HG02885 (cell line): ENCODE measurements around the gene PSPN.
A peak's percentile ranks its signal among the peaks of the same experiment; 100 is the strongest.

Source experiments
- ATAC-seq: cut with Tn5 transposase; IDR thresholded peaks from one replicate; pipeline ENCODE4 v1.9.1; 2021; ENCODE audit warnings: mild to moderate bottlenecking; ENCODE audit not compliant: unreplicated experiment, poor library complexity

Gene PSPN, protein sequence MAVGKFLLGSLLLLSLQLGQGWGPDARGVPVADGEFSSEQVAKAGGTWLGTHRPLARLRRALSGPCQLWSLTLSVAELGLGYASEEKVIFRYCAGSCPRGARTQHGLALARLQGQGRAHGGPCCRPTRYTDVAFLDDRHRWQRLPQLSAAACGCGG

GRCh38 chr19:6375411-6376010 is at the start of gene PSPN:
PSPN (minus strand) TSS chr19:6375933; CDS start chr19:6375849, 84 bp downstream.
- ATAC-seq: no peak

- ATAC-seq: peak; percentile 87
Observed at GRCh38 chr19:6424939-6425731, 49.4 kb upstream of the PSPN start.

- no peak for ATAC-seq
Observed at GRCh38 chr19:6424195-6424938, 48.6 kb upstream of the PSPN start, which contains the start of gene KHSRP. KHSRP (minus strand) TSS chr19:6424811; CDS start chr19:6424701, 110 bp downstream.

- ATAC-seq: no peak
Observed at GRCh38 chr19:6423499-6424194, 47.9 kb upstream of the PSPN start.

DNA sequence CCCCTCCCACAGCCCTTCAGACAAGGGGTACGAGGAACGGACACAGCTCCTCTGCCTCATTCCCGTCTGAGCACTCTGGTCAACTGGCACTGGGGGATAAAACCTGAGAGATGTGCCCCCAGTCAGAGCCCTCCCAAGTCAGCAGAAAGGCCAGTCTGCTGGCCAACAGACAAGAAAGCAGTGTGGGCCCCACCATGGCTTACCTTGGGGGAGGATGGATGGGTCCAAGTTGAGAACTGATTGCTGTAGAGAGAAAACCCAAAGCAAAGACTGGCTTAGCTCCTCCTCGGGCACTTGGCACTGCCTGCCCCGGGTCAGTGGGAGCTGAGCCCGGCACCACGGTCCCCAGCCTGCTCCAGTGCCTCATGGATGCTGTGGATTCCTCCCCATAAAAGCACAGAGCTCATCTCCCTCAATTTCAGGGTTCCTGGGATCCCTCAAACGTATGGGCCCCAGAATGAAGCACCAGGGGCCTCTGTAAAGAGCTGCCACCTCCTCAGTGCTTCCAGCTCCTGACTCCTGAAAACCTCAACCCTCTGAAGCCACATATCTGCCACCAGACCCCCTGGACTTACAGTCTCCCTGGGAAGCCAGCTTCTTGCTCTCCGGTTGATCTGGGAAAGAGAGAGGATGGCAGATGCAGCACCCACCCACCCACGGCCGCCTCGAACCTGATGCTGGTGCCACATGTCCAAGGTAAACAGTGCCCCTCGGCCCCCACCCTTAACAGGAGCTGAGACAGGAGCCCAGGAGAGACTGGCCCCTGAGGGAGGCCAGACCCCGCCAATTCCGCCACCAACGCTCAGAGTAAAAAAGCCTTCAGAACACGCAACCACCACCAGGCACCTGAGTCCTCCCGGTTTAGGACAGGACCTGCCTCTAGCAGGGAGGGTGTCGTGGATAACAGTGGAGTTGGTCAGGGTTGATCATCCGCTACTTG is 45.6 kb upstream of the PSPN start:
- ATAC-seq: no peak

DNA sequence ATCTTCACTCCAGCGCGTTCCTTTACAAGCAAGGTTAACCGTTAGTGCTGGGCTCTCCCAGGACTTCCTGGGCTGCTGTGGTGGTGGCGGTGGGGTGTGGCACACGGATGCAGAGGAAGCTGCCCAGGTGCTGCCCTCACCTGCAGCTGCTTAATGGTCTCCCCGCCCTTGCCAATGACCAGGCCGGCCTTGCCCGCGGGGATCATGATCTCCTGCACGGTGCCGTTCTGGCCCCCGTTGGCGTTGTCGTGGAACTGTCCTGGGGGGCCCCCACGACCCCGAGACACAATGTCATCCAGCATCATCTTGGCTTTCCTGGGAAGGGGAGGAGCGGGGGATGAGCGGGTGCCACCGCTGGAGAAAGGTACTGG is 42.8 kb upstream of the PSPN start:
- ATAC-seq: no peak

DNA sequence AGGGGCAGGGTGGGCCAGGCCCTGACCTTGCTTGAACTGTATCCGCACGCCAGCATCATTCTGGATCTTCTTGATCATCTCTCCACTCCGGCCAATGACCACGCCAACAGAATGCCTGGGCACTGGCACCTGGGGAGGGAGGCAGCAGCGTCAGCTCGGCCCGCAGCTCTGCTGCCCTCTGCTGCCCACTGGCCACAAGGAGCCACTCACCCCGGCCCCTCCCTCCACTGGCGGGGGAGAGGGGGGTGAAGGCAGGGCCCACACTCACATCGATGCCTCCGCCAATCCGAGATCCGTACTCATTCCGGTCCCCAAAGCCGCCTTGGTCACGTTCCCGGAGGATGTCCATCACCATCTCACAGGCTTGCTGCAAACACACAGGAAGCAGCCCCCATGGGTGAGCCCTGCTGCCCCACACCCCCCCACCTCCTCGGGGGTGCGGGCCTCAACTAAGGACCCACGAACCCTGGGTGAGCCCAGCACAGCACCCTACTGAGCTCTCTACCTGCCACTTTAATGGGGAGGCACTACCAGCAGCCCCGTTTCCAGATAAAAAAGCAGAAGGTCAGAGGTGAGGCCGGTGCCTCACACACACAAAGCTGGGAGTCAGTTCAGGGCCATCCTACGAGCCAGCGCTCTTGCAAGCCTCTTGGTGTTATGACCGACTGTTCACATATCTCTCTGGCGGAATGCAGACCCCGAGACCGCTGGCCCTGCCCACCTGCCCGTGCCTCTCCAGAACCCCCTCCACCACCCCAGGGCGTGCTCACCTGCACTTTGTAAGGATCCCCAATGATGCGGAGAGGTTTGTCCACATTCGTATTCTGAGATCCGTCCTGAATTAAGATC is 42.2 kb upstream of the PSPN start:
- ATAC-seq: no peak

DNA sequence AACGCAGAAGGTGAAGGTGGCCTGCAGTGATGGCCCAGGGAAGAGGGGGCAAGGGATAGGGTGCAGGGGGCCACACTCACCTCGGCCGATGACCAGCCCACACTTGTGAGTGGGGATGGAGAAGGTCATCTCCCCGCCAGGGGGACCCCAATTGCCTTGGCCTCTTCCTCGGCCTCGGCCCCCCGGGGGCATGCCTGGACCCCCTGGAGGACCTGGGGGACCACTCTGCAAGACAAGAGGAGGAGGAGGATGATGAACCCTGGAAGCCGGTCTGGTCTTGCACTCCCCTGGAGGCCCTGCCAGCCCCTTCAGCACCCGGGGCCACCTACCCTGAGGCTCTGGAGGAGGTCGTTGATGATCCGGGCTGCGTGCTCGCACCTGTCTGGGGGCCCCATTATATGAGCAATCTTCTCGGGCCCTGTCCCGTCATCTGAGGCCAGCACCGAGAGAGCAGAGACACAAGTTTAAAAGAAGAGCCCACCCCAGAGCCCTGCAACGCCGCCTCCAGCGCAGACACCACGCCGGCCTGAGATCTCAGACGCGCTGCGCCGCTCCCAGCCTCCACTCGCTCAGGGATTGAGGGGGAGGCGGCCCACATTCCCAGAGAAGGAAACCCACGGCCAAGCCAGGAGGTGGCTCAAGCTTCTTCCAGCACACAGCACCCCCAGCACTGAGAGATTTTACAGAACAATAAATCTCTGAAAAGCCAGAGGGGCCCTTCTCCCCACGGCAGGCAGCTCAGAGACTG is 41.1 kb upstream of the PSPN start:
- no peak for ATAC-seq

DNA sequence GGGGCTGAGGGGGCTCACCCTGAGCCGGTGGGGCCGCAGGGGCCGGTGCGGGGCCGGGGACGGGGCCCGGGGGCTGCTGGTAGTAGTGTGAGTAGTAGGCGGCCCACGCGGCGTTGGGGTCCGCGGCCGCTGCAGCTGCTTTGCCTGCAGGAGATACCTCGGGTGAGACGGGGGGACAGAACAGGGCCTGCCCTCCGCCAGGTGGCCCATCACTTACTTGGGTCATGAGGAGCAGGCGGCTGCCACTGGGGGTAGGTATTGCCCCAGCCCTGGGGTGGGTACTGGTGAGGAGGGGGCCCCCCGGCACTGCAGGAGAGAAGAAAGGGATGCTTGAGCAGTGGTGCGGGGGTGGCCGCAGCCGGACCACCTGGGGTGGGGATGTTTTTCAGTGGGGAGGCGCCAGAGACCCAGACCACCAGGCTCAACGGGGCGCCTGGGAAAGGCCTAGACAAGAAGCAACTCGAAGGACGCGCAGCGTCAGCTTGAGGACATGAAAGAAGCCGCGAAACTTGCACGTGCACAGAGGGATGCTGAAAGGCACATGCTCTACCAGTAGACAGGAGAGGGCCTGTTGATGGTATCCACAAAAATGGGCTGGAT is 40.0 kb upstream of the PSPN start:
- no peak for ATAC-seq

GRCh38 chr19:6414793-6415590 is 39.3 kb upstream of the PSPN start:
- no peak for ATAC-seq

GRCh38 chr19:6413721-6414643 is 38.2 kb upstream of the PSPN start:
- ATAC-seq: no peak

GRCh38 chr19:6413291-6413690 is 37.6 kb upstream of the PSPN start:
- no peak for ATAC-seq

GRCh38 chr19:6412447-6413091 is 36.8 kb upstream of the PSPN start:
- no peak for ATAC-seq

- no peak for ATAC-seq
Observed at GRCh38 chr19:6412061-6412446, 36.3 kb upstream of the PSPN start.

DNA sequence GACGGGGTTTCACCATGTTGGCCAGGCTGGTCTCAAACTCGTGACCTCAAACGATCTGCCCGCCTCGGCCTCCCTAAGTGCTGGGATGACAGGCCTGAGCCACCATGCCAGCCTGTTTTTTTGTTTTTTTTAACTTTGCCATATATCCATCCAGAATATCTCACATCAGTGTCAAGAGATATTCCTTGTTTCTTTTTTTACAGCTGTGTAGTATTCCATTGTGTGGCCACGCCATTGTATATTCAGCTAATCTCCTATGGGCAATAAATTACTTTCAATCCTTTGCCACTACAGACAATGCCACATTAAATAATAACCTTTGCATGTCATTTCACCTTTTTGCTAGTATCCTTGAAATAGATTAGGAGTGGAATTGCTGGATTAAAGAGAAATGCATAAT is 33.6 kb upstream of the PSPN start:
- no peak for ATAC-seq
